Chondrocyte (in vitro differentiated cells): ENCODE measurements around the gene KIF6. TPM values are rescaled to one million over a fixed set of nuclear protein-coding genes. Genes with fewer than 3 reads are reported as not detected.

Source experiments
- DNase-seq: peaks from one replicate; pipeline ENCODE4 v3.0.0; 2021; ENCODE audit warnings: mixed read lengths, low spot score
- H3K27ac Mint-ChIP-seq: one replicate; pipeline ENCODE4 v1.8.0; 2021; ENCODE audit warnings: mild to moderate bottlenecking, moderate library complexity, mixed read lengths; ENCODE audit not compliant: unreplicated experiment
- H3K27me3 Mint-ChIP-seq: 2 replicates; pipeline ENCODE4 v1.8.0; 2021; ENCODE audit warnings: low read depth, mixed read lengths
- H3K36me3 Mint-ChIP-seq: 2 replicates; pipeline ENCODE4 v1.8.0; 2021; ENCODE audit warnings: low read depth, mixed read lengths
- H3K4me1 Mint-ChIP-seq: 2 replicates; pipeline ENCODE4 v1.8.0; 2021; ENCODE audit warnings: low read depth, mild to moderate bottlenecking, mixed read lengths
- H3K4me3 Mint-ChIP-seq: one replicate; pipeline ENCODE4 v1.8.0; 2021; ENCODE audit warnings: mild to moderate bottlenecking, moderate library complexity, mixed read lengths; ENCODE audit not compliant: unreplicated experiment
- H3K9me3 Mint-ChIP-seq: 2 replicates; pipeline ENCODE4 v1.8.0; 2021; ENCODE audit warnings: low read depth, mixed read lengths
- CTCF ChIP-seq: fragments of 200-600 bp; sonication (generic); IDR thresholded peaks from 2 replicates; pipeline ENCODE4 v1.5.0; 2021; ENCODE audit warnings: antibody characterized with exemption, mild to moderate bottlenecking, moderate library complexity
- total RNA-seq: library from RNA; stranded (reverse); gene quantifications from 3 replicates; pipeline ENCODE4 v1.2.1, GENCODE V29; 2021

KIF6 gene
- total RNA-seq, 1 donor from 2014 or later, result 0.62 TPM

GRCh38 chr6:39670519-39670918 is 54.7 kb downstream of the KIF6 start:
- Mint-ChIP-seq H3K27ac (no peak overlapping the region), H3K4me1 (peaks cover 17% of the 10 kb centered on the region), H3K4me3 (no peak overlapping the region), H3K9me3 (peaks cover 14% of the 10 kb centered on the region), H3K27me3 (no peaks in the 10 kb centered on the region), H3K36me3 (peaks cover 2% of the 10 kb centered on the region)
- no peak for DNase-seq
- no peak for TF ChIP-seq CTCF

- no peak for TF ChIP-seq CTCF
- H3K9me3 Mint-ChIP-seq, result peaks cover 11% of the 10 kb centered on the region
Measured at GRCh38 chr6:39669973-39670342, 55.2 kb downstream of the KIF6 start.

GRCh38 chr6:39669207-39669972 is 55.8 kb downstream of the KIF6 start:
- Mint-ChIP-seq H3K36me3 (peaks cover 2% of the 10 kb centered on the region), H3K4me3 (no peak overlapping the region), H3K4me1 (peaks cover 17% of the 10 kb centered on the region), H3K27ac (no peak overlapping the region), H3K9me3 (peaks cover 11% of the 10 kb centered on the region), H3K27me3 (no peaks in the 10 kb centered on the region)
- TF ChIP-seq CTCF, result no peak
- DNase-seq, result no peak

More at GRCh38 chr6:39669973-39670342, 55.2 kb downstream of the KIF6 start:
- no peaks in the 10 kb centered on the region for H3K27me3 Mint-ChIP-seq
- peaks cover 2% of the 10 kb centered on the region for H3K36me3 Mint-ChIP-seq
- no peak for DNase-seq
- peaks cover 17% of the 10 kb centered on the region for H3K4me1 Mint-ChIP-seq
- no peak overlapping the region for H3K4me3 Mint-ChIP-seq
- H3K27ac Mint-ChIP-seq, result no peak overlapping the region

DNA sequence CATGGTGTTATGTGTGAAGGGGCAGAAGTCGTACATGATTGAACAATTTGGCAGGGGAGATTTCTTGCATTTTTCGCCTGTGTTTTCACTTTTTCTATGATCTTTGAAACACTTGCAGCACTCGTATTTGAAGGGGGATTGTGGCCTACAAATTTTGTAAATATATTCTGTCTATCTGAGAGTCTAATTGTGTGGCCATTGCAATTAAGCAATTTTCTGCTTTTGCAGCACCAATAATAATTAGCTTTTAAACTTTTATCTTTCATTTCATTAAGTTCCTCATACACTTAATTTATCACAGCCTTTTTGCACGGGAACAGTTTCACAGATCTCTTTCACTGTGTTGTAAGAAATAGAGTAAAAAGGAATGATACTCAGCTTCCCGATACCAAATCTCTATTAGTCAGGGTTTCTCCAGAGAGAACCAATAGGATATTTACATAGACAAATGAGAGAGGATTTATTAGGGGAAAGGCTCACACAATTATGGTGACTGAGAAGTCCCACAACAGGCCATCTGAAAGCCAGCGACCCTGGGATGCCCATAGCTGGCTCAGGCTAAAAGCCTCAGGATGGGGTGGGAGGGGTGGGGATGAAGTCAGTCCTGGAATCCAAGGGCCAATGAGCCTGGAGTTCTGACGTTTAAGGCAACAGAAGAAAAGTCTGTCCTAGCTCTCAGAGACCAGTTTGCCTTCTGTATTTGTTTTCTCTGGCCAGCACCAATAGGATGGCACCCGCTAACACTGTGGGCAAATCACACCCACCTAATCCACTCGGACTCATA is 58.3 kb downstream of the KIF6 start:
- no peak overlapping the region for H3K4me3 Mint-ChIP-seq
- H3K36me3 Mint-ChIP-seq, result no peaks in the 10 kb centered on the region
- no peaks in the 10 kb centered on the region for H3K27me3 Mint-ChIP-seq
- H3K27ac Mint-ChIP-seq, result no peak overlapping the region
- H3K4me1 Mint-ChIP-seq, result peaks cover 17% of the 10 kb centered on the region
- TF ChIP-seq CTCF, result no peak
- no peak for DNase-seq
- no peaks in the 10 kb centered on the region for H3K9me3 Mint-ChIP-seq

GRCh38 chr6:39665861-39666260 is 59.3 kb downstream of the KIF6 start:
- Mint-ChIP-seq H3K4me3 (no peak overlapping the region), H3K27me3 (no peaks in the 10 kb centered on the region), H3K27ac (no peak overlapping the region), H3K9me3 (no peaks in the 10 kb centered on the region), H3K36me3 (no peaks in the 10 kb centered on the region), H3K4me1 (peaks cover 17% of the 10 kb centered on the region)
- DNase-seq, result no peak
- no peak for TF ChIP-seq CTCF
